HCT116 (cell line): ENCODE measurements around the gene DPP9. TPM values are rescaled to one million over a fixed set of nuclear protein-coding genes. Genes with fewer than 3 reads are reported as not detected.

ENCODE experiments used
- ATAC-seq: fragments of 200-7000 bp; cut with Tn5 transposase; 2 replicates; pipeline ENCODE4 v1.9.1; 2020; ENCODE audit warnings: mild to moderate bottlenecking, moderate library complexity
- BruUV-seq: library from RNA; stranded (reverse); fragments of 400-500 nt; replicated peaks from 2 replicates; lab custom pipeline; 2021; lab: Mats Ljungman, UMichigan
- CTCF ChIA-PET: fragments of 300-600 bp; sonication (Branson Sonifier 250); formaldehyde crosslinking; loops from one replicate; lab custom pipeline; 2021; ENCODE audit warnings: antibody characterized with exemption; lab: Charles Lee
- POLR2A ChIA-PET: fragments of 300-600, 350-600 bp; sonication (Branson Sonifier 250); formaldehyde crosslinking; loops from one replicate; lab custom pipeline; 2021; ENCODE audit warnings: antibody characterized with exemption; lab: Charles Lee
- RAD21 ChIA-PET, 2 experiments: fragments of 300-600 bp; sonication (Branson Sonifier 250); formaldehyde crosslinking; loops; one replicate each; lab custom pipeline; 2023; ENCODE audit warnings: low total read pairs in 2 of 2; ENCODE audit not compliant: uncharacterized antibody in 2 of 2, unreplicated experiment in 2 of 2, low non-redundant PET in 1 of 2; lab: Charles Lee
- DNase-seq: peaks from one replicate; pipeline ENCODE4 v3.0.0-alpha.2; 2010; ENCODE audit warnings: low read depth, low spot score
- H2AFZ ChIP-seq: fragments of 200-600 bp; shearing (Covaris generic), sonication (generic); 2 replicates; pipeline ENCODE4 v1.6.1; 2017; ENCODE audit warnings: low read depth, mixed run types, mixed read lengths, antibody characterized with exemption, low read length; ENCODE audit not compliant: poor library complexity, severe bottlenecking
- H3K27ac ChIP-seq: 2 replicates; pipeline ENCODE4 v1.5.1; 2012; ENCODE audit warnings: low read depth, low read length
- H3K27me3 ChIP-seq: fragments of 200-600 bp; sonication (generic); 2 replicates; pipeline ENCODE4 v1.6.1; 2016; ENCODE audit warnings: mixed run types, low read length, mixed read lengths; ENCODE audit not compliant: insufficient read depth
- H3K36me3 ChIP-seq, 2 experiments: fragments of 200-500 bp in 1 of 2; fragments of 200-600 bp in 1 of 2; sonication (Bioruptor generic) in 1 of 2; sonication (generic) in 1 of 2; 2 replicates each; pipeline versions ENCODE4 v1.5.1 to v1.6.1; 2014 to 2016; ENCODE audit warnings: low read length in 2 of 2, inconsistent platforms in 1 of 2, mixed read lengths in 1 of 2, mixed run types in 1 of 2; ENCODE audit not compliant: insufficient read depth in 2 of 2, control insufficient read depth in 1 of 2
- H3K4me1 ChIP-seq, 2 experiments: fragments of 200-600 bp in 1 of 2; sonication (generic) in 1 of 2; 2 replicates each; pipeline versions ENCODE4 v1.5.1 to v1.6.1; 2012 to 2017; ENCODE audit warnings: low read length in 2 of 2, inconsistent platforms in 1 of 2, mild to moderate bottlenecking in 1 of 2, mixed read lengths in 1 of 2, mixed run types in 1 of 2, moderate library complexity in 1 of 2; ENCODE audit not compliant: insufficient read depth in 2 of 2, control insufficient read depth in 1 of 2
- H3K4me2 ChIP-seq: fragments of 200-600 bp; sonication (generic); 2 replicates; pipeline ENCODE4 v1.6.1; 2017; ENCODE audit warnings: mixed run types, low read length, mixed read lengths
- H3K4me3 ChIP-seq, 2 experiments: fragments of 200-600 bp in 1 of 2; sonication (generic) in 1 of 2; replicated peaks in 1 of 2; 2 replicates each; pipeline ENCODE4 v1.5.1; 2011 to 2016; ENCODE audit warnings: low read length in 2 of 2, control low read depth in 1 of 2, low read depth in 1 of 2, mild to moderate bottlenecking in 1 of 2, mixed read lengths in 1 of 2, mixed run types in 1 of 2
- H3K79me2 ChIP-seq: fragments of 200-600 bp; sonication (generic); 2 replicates; pipeline ENCODE4 v1.6.1; 2017; ENCODE audit warnings: mild to moderate bottlenecking, mixed run types, low read length, moderate library complexity, mixed read lengths; ENCODE audit not compliant: insufficient read depth
- H3K9ac ChIP-seq: fragments of 200-600 bp; sonication (generic); 2 replicates; pipeline ENCODE4 v1.6.1; 2016; ENCODE audit warnings: low read length, mixed read lengths
- H3K9me2 ChIP-seq: fragments of 200-600 bp; sonication (generic), shearing (Covaris generic); 2 replicates; pipeline ENCODE4 v1.6.1; 2017; ENCODE audit warnings: mixed run types, mild to moderate bottlenecking, moderate library complexity; ENCODE audit not compliant: insufficient read depth
- H3K9me3 ChIP-seq, 2 experiments: fragments of 200-500 bp in 1 of 2; fragments of 200-600 bp in 1 of 2; sonication (Bioruptor generic) in 1 of 2; sonication (generic) in 1 of 2; 2 replicates each; pipeline ENCODE4 v1.6.1; 2014 to 2017; ENCODE audit warnings: low read length in 2 of 2, mixed read lengths in 2 of 2, inconsistent platforms in 1 of 2, low read depth in 1 of 2, mild to moderate bottlenecking in 1 of 2, mixed run types in 1 of 2, moderate library complexity in 1 of 2; ENCODE audit not compliant: control insufficient read depth in 1 of 2, insufficient read depth in 1 of 2
- H4K20me1 ChIP-seq: fragments of 200-600 bp; sonication (generic), shearing (Covaris generic); 2 replicates; pipeline ENCODE4 v1.6.1; 2017; ENCODE audit warnings: mixed run types, mild to moderate bottlenecking, moderate library complexity; ENCODE audit not compliant: insufficient read depth
- CEBPB ChIP-seq: IDR thresholded peaks from 2 replicates; pipeline ENCODE4 v1.6.1; 2012; ENCODE audit warnings: low read depth
- EZH2phosphoT487 ChIP-seq: fragments of 200-600 bp; IDR thresholded peaks from 2 replicates; pipeline ENCODE4 v1.6.1; 2018; ENCODE audit warnings: antibody characterized with exemption, borderline replicate concordance
- FOSL1 ChIP-seq: IDR thresholded peaks from 2 replicates; pipeline ENCODE4 v1.6.1; 2012; ENCODE audit warnings: low read depth
- MAX ChIP-seq: IDR thresholded peaks from 2 replicates; pipeline ENCODE4 v1.6.1; 2012
- POLR2AphosphoS5 ChIP-seq: IDR thresholded peaks from 2 replicates; pipeline ENCODE4 v1.6.1; 2011; ENCODE audit warnings: mild to moderate bottlenecking, low read depth, low read length, moderate library complexity
- SIN3A ChIP-seq: IDR thresholded peaks from 2 replicates; pipeline ENCODE4 v1.6.1; 2012; ENCODE audit warnings: low read depth
- TCF7L2 ChIP-seq: IDR thresholded peaks from 2 replicates; pipeline ENCODE4 v1.7.0; 2011; ENCODE audit warnings: borderline replicate concordance, inconsistent platforms; ENCODE audit not compliant: insufficient read depth, insufficient read length; ENCODE audit errors: extremely low read depth
- YY1 ChIP-seq: IDR thresholded peaks from 2 replicates; pipeline ENCODE4 v1.6.1; 2011; ENCODE audit warnings: low read length, low read depth, moderate library complexity, mild to moderate bottlenecking; ENCODE audit not compliant: insufficient replicate concordance; ENCODE audit errors: extremely low read depth
- ZFX ChIP-seq: fragments of 450-650 bp; IDR thresholded peaks from 2 replicates; pipeline ENCODE4 v1.6.1; 2017
- ZNF274 ChIP-seq: fragments of 200-500 bp; sonication (Bioruptor generic); IDR thresholded peaks from 2 replicates; pipeline ENCODE4 v1.6.1; 2014; ENCODE audit warnings: mild to moderate bottlenecking, low read depth, low read length, inconsistent platforms
- intact Hi-C: fragments of 100-400 bp; cut with micrococcal nuclease; formaldehyde crosslinking; loops from 2 replicates; pipeline ENCODE4 v1.10.0; 2022
- total RNA-seq: library from RNA; stranded (reverse); gene quantifications from one replicate; pipeline ENCODE4 v1.2.1, GENCODE V29; 2021; ENCODE audit not compliant: unreplicated experiment
- TF ChIP-seq, protein P1 (sequence below): IDR thresholded peaks from 2 replicates; pipeline ENCODE4 v1.6.1; 2012; ENCODE audit warnings: low read depth

DPP9 gene
- total RNA-seq, 1 experiment from 2014 or later: 67.6 TPM

DNA sequence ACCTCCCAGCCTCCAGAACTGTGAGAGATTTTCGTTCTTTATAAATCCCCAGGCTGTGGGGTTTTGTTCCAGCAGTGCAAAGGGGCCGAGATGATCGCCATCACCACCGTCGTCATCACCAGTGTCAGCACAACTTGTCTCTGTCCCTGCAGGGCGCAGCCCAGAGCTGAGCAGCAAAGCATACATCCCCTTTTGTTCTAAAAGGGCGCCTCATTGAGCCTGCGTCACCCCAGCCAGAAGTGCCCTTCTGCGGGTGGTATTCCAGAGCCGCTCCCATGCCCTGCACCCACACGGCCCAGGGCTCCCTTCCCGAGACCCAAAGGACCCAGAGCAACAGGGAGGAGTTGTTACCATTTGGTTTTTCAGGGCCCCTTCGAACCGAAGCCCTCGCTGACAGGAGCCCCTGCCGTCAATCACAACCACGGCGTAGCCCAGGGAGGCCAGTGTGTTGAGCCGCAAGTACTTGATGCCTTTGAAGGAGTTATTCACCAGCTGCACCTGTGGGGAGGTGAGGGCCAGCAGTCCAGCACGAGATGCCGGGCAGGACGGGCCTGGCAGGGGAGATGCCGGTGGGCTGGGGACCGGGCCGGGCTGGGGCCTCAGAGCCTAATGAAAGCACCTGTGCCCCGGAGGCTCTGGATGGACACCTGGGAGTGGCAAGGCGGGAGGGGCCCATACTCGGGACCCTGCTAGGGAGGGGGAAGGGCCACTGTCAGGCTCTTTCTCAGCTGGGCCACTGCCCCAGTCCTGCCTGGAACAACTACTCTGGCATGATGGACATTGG lies 39.1 kb downstream of the DPP9 start:
- BruUV-seq: no TSS peak
- H3K27ac ChIP-seq: no peak overlapping the region
- H3K9me3 ChIP-seq: no peaks in the 10 kb centered on the region
- ChIA-PET RAD21 (no interaction called here), POLR2A (no interaction called here), CTCF (no interaction called here)
- ATAC-seq: no peak
- no peak overlapping the region for H3K4me3 ChIP-seq
- H3K9me2 ChIP-seq: no peaks in the 10 kb centered on the region
- H3K27me3 ChIP-seq: no peaks in the 10 kb centered on the region
- TF ChIP-seq POLR2AphosphoS5 (no peak), CEBPB (no peak), TCF7L2 (no peak), FOSL1 (no peak), SIN3A (no peak), EZH2phosphoT487 (no peak), ZNF274 (no peak), MAX (no peak), YY1 (no peak), ZFX (no peak)
- TF ChIP-seq, protein P1, sequence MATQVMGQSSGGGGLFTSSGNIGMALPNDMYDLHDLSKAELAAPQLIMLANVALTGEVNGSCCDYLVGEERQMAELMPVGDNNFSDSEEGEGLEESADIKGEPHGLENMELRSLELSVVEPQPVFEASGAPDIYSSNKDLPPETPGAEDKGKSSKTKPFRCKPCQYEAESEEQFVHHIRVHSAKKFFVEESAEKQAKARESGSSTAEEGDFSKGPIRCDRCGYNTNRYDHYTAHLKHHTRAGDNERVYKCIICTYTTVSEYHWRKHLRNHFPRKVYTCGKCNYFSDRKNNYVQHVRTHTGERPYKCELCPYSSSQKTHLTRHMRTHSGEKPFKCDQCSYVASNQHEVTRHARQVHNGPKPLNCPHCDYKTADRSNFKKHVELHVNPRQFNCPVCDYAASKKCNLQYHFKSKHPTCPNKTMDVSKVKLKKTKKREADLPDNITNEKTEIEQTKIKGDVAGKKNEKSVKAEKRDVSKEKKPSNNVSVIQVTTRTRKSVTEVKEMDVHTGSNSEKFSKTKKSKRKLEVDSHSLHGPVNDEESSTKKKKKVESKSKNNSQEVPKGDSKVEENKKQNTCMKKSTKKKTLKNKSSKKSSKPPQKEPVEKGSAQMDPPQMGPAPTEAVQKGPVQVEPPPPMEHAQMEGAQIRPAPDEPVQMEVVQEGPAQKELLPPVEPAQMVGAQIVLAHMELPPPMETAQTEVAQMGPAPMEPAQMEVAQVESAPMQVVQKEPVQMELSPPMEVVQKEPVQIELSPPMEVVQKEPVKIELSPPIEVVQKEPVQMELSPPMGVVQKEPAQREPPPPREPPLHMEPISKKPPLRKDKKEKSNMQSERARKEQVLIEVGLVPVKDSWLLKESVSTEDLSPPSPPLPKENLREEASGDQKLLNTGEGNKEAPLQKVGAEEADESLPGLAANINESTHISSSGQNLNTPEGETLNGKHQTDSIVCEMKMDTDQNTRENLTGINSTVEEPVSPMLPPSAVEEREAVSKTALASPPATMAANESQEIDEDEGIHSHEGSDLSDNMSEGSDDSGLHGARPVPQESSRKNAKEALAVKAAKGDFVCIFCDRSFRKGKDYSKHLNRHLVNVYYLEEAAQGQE: no peak
- no peak overlapping the region for H2AFZ ChIP-seq
- intact Hi-C loops: no loop called here
- no peaks in the 10 kb centered on the region for H3K79me2 ChIP-seq
- H3K36me3 ChIP-seq: peaks cover 0 to 19% of the 10 kb centered on the region in 2 experiments; a peak in 3 of 4 replicates
- 0 out of 4 replicates have a peak, but pooled peaks cover 0 to under 1% of the 10 kb centered on the region in 2 experiments for H3K4me1 ChIP-seq
- H3K4me2 ChIP-seq: no peak overlapping the region
- no peaks in the 10 kb centered on the region for H4K20me1 ChIP-seq
- H3K9ac ChIP-seq: no peak overlapping the region
- DNase-seq: no peak
